ENCODE results near the gene RAD17.

DNA sequence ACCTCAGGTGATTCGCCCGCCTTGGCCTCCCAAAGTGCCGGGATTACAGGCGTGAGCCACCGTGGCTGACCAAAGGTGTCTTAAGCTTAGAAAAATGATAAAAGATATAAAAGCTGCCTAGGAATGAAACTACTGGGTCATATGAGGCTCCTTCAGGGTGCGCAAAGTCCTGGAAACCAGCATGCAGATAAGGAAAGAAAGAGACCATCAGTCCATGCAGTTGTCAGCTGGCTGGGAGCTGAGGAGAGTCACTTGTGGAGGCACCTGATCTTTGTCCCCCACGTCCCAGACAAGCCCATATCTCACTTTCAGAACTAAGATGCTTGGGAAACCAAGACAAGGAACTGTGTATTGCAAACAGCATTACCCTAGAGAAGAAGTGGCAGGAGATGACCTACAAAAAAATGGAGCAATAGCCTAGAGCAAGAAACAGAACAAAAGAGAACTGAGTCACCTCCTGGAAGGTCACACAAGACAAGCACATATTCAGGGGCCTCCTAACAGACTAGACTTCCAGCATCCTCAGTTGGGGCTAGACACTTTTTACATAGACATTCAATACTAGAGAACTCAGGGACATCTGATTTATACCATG, 34.2 kb upstream of the RAD17 start:
- TF ChIP-seq CTCF (conservative IDR thresholded peaks at IDR 0.05; ENCODE audit: low read length) (no peak), EZH2phosphoT487 (IDR thresholded peaks at IDR 0.05; ENCODE audit: borderline replicate concordance) (no peak)
